HTR-8/SVneo (cell line): ENCODE measurements around the gene GTPBP2.
"Not testable (repeated sequence)": the region's sequence is repeated elsewhere in the genome, so short reads cannot be mapped to it uniquely, and the experiment has no call there.

ENCODE experiments used
- DNase-seq: peaks from one replicate; pipeline ENCODE4 v3.0.0; 2011; ENCODE audit warnings: low spot score, mixed read lengths; ENCODE audit not compliant: insufficient read length
- FAIRE-seq: peaks from 2 replicates; lab custom pipeline; 2011; peaks lifted over from hg19 to GRCh38; lab: Jason Lieb, UNC

GTPBP2 gene

DNA sequence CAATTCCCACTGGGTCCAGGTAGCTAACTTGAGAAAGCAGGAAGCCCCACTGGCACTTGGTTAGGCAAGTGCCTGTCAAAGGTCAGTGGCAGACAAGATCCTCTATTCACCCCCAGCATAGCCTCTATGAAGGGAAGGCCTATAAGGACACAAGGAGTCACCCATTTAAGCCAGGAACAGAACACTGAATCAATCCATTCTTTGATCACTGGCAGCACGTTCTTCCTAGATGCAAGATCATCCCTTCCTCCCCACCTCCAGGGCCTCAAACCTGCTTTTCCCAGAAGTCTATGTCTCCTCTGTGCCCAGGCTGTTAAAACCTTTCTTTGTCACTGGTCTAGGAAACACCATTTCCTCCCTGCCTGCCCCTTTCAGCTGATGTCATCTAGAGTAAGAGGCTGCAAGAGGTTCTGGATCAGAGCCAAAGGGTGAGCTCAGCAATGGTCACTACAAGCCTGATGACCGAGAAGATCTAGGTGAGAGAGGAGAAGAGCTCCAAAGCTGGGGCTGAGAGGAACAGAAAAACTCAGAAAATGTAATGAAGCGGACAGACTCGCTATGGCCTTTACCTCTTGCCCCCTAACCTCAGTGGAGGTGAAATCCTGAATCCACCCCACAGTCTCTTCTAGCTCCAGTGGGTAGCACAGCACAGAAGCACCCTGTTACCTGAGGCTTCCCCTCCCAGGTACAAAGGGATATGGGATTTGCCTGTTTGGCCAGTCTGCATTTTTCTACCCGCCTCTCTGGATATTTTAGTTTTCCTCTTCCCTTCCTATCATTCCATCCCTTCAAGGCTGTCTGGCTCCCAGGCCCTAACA is 1.8 kb downstream of the GTPBP2 start:
- peak; percentile 86 for DNase-seq
- FAIRE-seq: no peak

DNA sequence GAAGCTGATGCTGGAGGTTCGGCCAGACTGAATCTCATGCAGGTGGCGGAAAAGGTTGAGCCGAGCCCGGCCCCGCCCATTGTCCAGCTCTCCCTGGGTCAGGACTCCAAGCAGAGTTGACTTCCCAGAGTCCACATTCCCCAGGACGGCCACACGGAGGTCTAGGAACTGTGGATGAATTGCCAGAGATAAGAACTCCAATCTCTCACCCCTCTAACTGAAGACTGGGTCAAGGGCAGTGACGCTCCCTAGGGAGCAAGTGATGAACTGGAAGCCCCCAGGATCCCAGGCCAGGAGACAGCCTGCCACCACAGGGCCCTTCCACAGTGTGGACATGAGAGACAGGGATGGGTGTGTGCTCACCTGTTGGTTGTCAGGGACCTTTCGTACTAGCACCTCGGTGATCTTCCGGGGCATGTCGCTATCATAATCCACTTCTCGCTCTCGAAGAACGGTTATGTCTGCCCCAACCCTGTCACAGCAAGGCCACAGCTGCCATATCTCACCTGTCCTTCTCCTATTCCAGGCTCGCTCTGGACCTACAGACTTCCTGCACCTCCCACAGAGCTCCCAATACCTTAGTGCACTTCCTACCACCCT is 3.6 kb downstream of the GTPBP2 start:
- DNase-seq (no peak), FAIRE-seq (no peak)

DNA sequence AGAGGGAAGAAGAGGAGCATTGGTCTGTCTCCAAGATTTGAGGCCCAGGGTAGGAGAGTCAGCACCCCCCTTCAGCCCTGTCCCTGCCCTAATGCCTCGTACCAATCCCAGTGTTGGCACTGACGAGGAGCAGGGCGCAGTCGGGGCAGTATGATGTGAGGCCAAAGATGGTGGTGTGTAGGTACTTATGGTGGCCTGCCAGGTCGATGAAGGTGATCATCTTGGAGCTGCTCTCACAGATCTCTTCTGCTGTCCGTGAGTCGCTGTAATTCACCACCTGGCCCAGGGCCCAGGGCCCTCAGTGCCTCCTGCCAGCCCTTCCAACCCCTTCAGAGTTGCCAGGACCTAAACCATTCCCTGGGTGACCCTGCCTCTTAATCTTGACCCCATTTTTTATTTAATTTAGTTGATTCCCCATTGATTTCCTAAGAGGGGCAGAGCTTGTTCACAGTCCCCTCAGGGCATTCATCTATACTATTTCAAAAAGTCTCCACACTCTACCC is 4.2 kb downstream of the GTPBP2 start:
- FAIRE-seq: no peak
- no peak for DNase-seq

DNA sequence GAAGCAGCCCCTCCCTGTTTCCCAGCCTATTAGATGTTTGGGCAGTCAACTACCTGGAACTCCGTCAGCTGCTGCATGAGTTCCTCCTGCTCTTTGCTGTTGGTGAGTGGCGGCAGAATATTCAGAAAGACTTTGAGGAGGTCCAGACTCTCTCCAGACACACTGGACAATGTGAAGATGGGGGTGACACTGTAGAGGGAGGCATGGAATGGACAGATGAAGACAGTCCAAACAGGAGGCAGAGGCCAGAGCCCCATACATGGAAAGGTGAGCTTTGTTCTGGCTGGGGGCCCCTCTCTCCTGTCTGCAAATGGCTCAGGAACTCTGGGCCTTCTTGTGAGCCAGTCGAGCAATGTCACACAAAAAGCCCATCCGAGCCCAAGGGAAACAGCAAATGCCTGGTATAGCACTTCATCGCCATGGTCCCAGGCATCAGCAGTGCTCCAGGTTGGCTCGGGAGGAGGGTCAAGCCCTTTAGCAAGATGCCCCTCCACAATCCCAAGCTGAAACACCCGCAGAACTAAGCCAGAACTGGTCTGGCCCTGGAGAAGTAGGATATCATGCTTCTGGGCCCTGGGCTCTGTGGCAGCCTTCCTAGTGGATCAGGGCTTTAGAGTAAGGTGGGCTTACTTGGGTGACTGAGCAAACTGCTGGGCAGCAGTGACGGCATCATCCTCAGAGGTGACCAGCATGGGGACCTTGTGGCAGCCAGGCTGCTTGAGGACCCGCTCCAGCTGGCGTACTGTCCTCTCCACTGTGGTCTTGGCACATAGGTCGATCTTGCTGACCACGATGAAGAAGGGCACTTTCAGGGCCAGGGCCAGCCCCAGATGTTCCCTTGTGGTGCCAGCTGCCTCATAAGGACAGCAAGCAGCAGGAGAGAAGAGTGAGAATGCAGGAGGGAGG is 4.9 kb downstream of the GTPBP2 start:
- FAIRE-seq (no peak), DNase-seq (no peak)

DNA sequence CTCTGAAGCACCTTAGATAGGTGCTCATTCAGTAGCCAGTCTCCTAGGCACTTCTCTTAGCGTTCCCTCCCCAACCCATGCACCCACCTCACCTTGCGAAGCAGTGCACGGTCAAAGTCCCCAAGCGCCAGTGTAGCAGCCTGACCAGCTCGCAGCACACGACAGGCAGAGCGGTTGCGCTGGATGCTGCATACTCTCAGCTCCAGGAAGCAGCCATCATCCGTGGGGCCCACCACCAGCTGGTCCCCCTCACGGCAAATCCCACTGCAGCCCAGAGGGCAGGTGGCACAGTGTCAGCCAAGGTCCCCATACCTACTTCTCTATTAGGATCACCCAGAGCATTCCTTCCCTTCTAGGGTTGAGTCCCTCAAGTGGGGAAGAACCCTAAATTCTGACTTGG is 6.5 kb downstream of the GTPBP2 start:
- FAIRE-seq (no peak), DNase-seq (no peak)

DNA sequence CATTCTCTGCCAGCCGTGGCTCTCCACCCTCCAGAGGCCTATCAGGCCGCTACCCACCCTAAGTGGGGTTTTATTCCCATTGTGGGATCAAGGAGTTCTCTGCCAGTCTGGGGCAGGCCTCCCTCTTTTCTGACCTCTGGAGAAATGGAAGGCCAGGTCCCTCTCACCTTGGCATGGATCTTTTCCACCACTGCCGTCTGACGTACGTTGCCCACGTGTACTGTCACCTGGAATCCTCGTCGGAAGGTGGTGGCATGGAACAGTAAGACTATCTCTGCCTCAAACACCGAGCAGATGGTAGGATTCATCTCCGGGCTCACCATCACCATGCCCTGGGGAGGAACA is 7.3 kb downstream of the GTPBP2 start:
- DNase-seq (no peak), FAIRE-seq (no peak)

DNA sequence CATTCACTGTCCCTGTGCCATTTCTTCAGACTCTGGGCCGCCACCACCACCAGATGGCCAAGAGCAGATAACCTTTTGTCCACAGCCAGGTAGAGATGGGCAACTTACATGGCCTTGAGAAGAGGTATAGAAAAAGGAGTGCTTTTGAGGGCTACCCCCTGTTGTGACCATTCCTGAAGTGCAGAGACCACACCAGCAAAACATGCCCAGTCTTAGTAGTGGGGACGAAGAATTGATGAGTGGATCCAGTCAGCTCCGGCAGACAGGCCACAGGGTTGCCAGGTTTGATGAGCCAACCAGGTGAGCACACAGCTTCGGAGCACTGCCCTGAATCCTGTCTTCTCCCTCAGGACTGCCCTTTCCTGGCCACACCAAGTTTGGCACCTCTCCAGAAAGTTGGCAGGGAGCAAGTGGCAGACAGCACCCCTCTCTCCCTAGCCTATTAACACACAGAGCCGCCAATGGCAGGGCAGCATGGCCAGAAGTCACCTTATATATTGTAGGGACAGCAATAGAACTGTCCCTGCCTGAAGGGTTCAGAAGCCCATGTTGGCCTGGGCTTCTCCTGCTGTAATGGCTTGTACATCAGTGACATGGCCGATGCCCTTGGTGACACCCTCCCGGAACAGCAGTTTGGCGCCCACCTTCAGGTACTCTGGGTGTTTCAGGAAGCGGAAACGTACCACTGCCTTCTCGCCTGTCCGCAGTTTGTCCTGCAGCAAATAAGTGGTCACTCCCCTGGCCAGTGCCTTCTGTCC is 7.8 kb downstream of the GTPBP2 start:
- no peak for FAIRE-seq
- no peak for DNase-seq

DNA sequence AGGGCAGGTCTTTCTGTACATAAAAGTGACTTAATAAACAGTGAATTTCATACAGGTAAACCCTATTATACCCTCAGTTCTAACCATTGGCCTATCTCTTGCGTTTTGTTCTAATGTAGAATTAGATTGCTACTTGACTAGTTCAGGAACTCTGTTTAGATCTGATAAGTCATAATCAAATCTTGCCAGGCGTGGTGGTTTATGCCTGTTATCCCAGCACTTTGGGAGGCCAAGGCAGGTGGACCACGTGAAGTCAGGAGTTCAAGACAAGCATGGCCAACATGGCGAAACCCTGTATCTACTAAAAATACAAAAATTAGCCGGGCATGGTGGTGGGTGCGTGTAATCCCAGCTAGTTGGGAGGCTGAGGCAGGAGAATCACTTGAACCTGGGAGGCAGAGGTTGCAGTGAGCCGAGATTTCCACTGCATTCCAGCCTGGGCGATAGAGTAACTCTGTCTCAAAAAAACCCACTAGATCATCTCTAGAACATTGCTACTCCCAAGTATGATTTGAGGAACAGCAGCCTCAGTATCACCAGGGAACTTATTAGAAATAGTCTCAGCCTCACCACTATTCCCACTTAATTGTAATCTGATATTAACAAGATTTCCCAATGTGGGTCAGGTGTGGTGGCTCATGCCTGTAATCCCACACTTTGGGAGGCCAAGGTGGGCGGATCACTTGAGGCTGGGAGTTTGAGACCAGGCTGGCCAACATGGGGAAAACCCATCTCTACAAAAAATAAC is 12.2 kb downstream of the GTPBP2 start:
- FAIRE-seq (no peak), DNase-seq (no peak)

DNA sequence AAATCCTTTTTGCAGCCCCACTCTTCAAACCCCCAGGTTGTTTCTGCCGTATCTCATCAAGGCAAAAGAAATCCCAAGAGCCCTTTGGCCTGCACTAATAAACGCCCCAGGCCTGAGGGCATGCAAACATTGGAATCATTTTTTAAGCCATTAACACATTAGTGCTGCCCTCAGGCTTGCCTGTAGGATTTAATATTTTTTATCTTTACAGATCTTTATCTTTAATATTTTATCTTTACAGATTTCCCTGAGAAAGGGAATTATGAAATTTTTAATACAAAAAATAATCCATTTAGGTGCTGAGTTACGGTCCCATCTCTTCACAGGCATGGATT is 14.7 kb downstream of the GTPBP2 start:
- no peak for FAIRE-seq
- no peak for DNase-seq

- no peak for DNase-seq
- no peak for FAIRE-seq
Measured at GRCh38 chr6:43613721-43614395, 15.2 kb downstream of the GTPBP2 start.

DNA sequence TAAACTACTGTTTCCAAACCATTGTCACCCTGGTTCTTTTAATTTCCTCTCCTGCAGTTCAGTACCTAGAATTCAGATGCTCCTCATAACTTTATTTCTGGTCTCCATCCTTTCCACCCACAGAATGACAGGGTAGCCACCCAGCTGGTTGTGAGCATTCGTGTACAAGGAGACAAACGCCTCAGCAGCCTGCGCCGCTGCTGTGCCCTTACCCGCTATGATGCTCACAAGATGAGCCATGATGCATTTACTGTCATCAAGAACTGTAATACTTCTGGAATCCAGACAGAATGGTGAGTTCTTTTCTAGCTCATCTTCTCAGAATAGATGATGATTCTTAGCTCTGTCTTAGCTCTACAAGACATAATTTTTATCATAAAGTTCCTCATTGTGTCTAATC is 18.6 kb downstream of the GTPBP2 start:
- FAIRE-seq: no peak
- no peak for DNase-seq

DNA sequence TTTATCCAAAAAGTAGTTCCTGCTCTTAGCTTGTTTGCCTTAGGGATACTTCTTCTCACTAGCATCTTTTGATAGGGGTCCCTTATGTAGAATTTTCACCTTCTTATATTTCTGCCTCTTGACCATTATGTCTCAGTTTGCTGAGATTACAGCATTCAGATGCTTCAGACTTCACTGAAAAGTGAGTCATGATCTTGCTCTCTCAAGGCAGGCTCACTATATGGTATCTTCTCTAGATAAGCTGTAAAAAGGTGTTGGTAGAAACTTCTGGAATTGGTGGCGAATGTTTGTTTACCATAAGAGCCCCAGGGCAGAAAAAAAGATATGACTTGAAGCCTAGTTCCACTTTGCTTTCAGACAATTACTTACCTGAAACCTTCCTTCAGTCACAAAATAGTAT is 19.7 kb downstream of the GTPBP2 start:
- FAIRE-seq: no peak
- DNase-seq: no peak

GRCh38 chr6:43608807-43609206 is 20.3 kb downstream of the GTPBP2 start:
- FAIRE-seq: no peak
- DNase-seq: no peak

DNA sequence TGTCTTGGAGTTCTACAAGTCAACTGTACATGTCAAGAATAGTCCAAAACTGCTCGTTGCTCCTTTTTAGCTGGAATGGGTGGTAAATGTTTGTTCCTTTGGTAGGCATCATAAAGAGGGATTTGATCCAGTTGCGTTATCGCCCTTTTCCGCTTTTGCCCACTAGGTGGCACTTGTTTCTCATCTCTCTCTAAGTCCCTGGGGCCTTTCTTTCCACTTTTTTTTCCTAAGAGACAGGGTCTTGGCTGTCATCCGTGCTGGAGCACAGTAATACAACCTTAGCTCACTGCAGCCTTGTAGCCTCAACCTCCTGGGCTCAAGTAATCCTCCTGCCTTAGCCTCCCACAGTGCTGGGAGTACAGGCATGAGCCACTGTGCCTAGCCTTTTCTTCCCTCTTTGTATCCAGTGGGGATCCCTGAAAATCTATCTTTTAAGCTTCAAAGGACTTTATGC is 20.7 kb downstream of the GTPBP2 start:
- FAIRE-seq (peak; percentile 26), DNase-seq (peak; percentile 69)

- DNase-seq: no peak
- no peak for FAIRE-seq
Measured at GRCh38 chr6:43606019-43606418, 23.0 kb downstream of the GTPBP2 start.

- DNase-seq (no peak), FAIRE-seq (no peak)
Measured at GRCh38 chr6:43604174-43604573, 24.9 kb downstream of the GTPBP2 start.

- DNase-seq (no peak), FAIRE-seq (no peak)
Measured at GRCh38 chr6:43600595-43600994, 28.5 kb downstream of the GTPBP2 start.

- no peak for FAIRE-seq
Measured at GRCh38 chr6:43593938-43594337, 35.1 kb downstream of the GTPBP2 start.

GRCh38 chr6:43589564-43589963 is 39.5 kb downstream of the GTPBP2 start:
- DNase-seq, FAIRE-seq: not testable (repeated sequence)

More at GRCh38 chr6:43593938-43594337, 35.1 kb downstream of the GTPBP2 start:
- DNase-seq: no peak
